ENCODE measurements around the gene HPCAL4. TPM values are rescaled to one million over a fixed set of nuclear protein-coding genes. Genes with fewer than 3 reads are reported as not detected.

The HPCAL4 gene
- total RNA-seq, 1 donor from 2014 or later = 0.13 TPM

GRCh38 chr1:39727221-39727931 lies 36.1 kb upstream of the HPCAL4 start:
- no peak overlapping the region for H3K4me3 Mint-ChIP-seq
- Histone ChIP-seq H3K9me3 (ENCODE audit: low read depth) (no peaks in the 10 kb centered on the region), H3K27me3 (peaks cover 100% of the 10 kb centered on the region), H3K9ac (no peak overlapping the region), H3K4me3 (no peak overlapping the region), H3F3A (ENCODE audit: low read depth) (no peaks in the 10 kb centered on the region), H2AFZ (replicated peaks) (no peak overlapping the region), H3K4me2 (no peak overlapping the region), H3K36me3 (no peaks in the 10 kb centered on the region), H3K79me2 (ENCODE audit: low read depth) (no peaks in the 10 kb centered on the region), H3K4me1 (no peaks in the 10 kb centered on the region), H4K20me1 (ENCODE audit: low read depth) (no peaks in the 10 kb centered on the region), H3K27ac (no peak overlapping the region)
- peaks cover 38% of the 10 kb centered on the region for H3K27me3 Mint-ChIP-seq (ENCODE audit: insufficient read depth, low read depth)
- H3K9me3 Mint-ChIP-seq = no peaks in the 10 kb centered on the region
- no peaks in the 10 kb centered on the region for H3K4me1 Mint-ChIP-seq
- TF ChIP-seq EZH2phosphoT487 (IDR thresholded peaks at IDR 0.05) (no peak), EZH2 (IDR thresholded peaks at IDR 0.05) (peak; percentile 47)
- DNase-seq (ENCODE audit: low spot score) = no peak
- no peak overlapping the region for H3K27ac Mint-ChIP-seq
- H3K36me3 Mint-ChIP-seq = no peaks in the 10 kb centered on the region

GRCh38 chr1:39726600-39726999 lies 35.4 kb upstream of the HPCAL4 start:
- Histone ChIP-seq H3K27ac (no peak overlapping the region), H3K27me3 (peaks cover 100% of the 10 kb centered on the region), H3K36me3 (no peaks in the 10 kb centered on the region), H3K9me3 (ENCODE audit: low read depth) (no peaks in the 10 kb centered on the region), H4K20me1 (ENCODE audit: low read depth) (no peaks in the 10 kb centered on the region), H3K79me2 (ENCODE audit: low read depth) (no peaks in the 10 kb centered on the region), H3K4me3 (no peak overlapping the region), H2AFZ (replicated peaks) (no peak overlapping the region), H3K4me1 (no peaks in the 10 kb centered on the region), H3K9ac (no peak overlapping the region), H3K4me2 (no peak overlapping the region), H3F3A (ENCODE audit: low read depth) (no peaks in the 10 kb centered on the region)
- Mint-ChIP-seq H3K4me1 (no peaks in the 10 kb centered on the region), H3K36me3 (no peaks in the 10 kb centered on the region), H3K27me3 (ENCODE audit: insufficient read depth, low read depth) (peaks cover 39% of the 10 kb centered on the region), H3K4me3 (no peak overlapping the region), H3K27ac (no peak overlapping the region), H3K9me3 (no peaks in the 10 kb centered on the region)
- TF ChIP-seq EZH2phosphoT487 (IDR thresholded peaks at IDR 0.05) (no peak), EZH2 (IDR thresholded peaks at IDR 0.05) (no peak)
- TF ChIP-seq, protein P1, sequence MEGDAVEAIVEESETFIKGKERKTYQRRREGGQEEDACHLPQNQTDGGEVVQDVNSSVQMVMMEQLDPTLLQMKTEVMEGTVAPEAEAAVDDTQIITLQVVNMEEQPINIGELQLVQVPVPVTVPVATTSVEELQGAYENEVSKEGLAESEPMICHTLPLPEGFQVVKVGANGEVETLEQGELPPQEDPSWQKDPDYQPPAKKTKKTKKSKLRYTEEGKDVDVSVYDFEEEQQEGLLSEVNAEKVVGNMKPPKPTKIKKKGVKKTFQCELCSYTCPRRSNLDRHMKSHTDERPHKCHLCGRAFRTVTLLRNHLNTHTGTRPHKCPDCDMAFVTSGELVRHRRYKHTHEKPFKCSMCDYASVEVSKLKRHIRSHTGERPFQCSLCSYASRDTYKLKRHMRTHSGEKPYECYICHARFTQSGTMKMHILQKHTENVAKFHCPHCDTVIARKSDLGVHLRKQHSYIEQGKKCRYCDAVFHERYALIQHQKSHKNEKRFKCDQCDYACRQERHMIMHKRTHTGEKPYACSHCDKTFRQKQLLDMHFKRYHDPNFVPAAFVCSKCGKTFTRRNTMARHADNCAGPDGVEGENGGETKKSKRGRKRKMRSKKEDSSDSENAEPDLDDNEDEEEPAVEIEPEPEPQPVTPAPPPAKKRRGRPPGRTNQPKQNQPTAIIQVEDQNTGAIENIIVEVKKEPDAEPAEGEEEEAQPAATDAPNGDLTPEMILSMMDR (IDR thresholded peaks at IDR 0.05) = no peak
- DNase-seq (ENCODE audit: low spot score) = no peak

- H3K9me3 ChIP-seq (ENCODE audit: low read depth) = no peaks in the 10 kb centered on the region
- no peaks in the 10 kb centered on the region for H3K36me3 ChIP-seq
- no peaks in the 10 kb centered on the region for H3F3A ChIP-seq (ENCODE audit: low read depth)
- TF ChIP-seq EZH2 (IDR thresholded peaks at IDR 0.05) = no peak
- no peak for TF ChIP-seq EZH2phosphoT487 (IDR thresholded peaks at IDR 0.05)
- TF ChIP-seq, protein P1 (IDR thresholded peaks at IDR 0.05) = no peak
- H3K79me2 ChIP-seq (ENCODE audit: low read depth) = no peaks in the 10 kb centered on the region
- no peaks in the 10 kb centered on the region for H4K20me1 ChIP-seq (ENCODE audit: low read depth)
- H3K4me3 ChIP-seq = no peak overlapping the region
- no peak overlapping the region for H3K27ac Mint-ChIP-seq
- H3K36me3 Mint-ChIP-seq = no peaks in the 10 kb centered on the region
- H3K9me3 Mint-ChIP-seq = no peaks in the 10 kb centered on the region
- no peak for DNase-seq (ENCODE audit: low spot score)
- H3K4me2 ChIP-seq = no peak overlapping the region
- H3K4me3 Mint-ChIP-seq = no peak overlapping the region
- H3K9ac ChIP-seq = no peak overlapping the region
- H3K27me3 Mint-ChIP-seq (ENCODE audit: insufficient read depth, low read depth) = peaks cover 26% of the 10 kb centered on the region
- H3K4me1 ChIP-seq = no peaks in the 10 kb centered on the region
- no peak overlapping the region for H2AFZ ChIP-seq (replicated peaks)
- H3K4me1 Mint-ChIP-seq = peaks cover 3% of the 10 kb centered on the region
- H3K27ac ChIP-seq = no peak overlapping the region
- H3K27me3 ChIP-seq = peaks cover 99% of the 10 kb centered on the region
These were observed 31.3 kb upstream of the HPCAL4 start for GRCh38 chr1:39722495-39722894.

DNA sequence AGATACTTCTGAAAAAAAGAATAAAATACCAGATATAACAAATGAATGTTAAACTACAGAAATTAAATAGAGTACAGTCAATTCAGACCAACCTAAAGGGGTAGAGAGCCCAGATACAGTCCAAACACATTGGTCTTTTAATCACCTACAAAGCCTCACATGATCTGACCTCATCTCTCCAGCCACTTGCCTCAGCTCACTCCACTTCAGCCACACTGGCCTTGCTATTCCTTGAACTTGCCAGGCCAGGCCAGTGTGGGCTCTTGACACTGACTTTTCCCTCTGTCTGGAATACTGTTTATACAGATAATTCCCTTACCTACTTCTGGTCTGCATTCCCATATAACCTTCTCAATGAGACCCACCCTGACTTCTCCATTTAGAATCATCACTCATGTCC lies 30.4 kb upstream of the HPCAL4 start:
- Histone ChIP-seq H4K20me1 (ENCODE audit: low read depth) (no peaks in the 10 kb centered on the region), H3K36me3 (no peaks in the 10 kb centered on the region), H3K27ac (no peak overlapping the region), H3K4me1 (no peaks in the 10 kb centered on the region), H2AFZ (replicated peaks) (no peak overlapping the region), H3K4me2 (no peak overlapping the region), H3K9me3 (ENCODE audit: low read depth) (no peaks in the 10 kb centered on the region), H3K27me3 (peaks cover 99% of the 10 kb centered on the region), H3K79me2 (ENCODE audit: low read depth) (no peaks in the 10 kb centered on the region), H3F3A (ENCODE audit: low read depth) (no peaks in the 10 kb centered on the region), H3K9ac (no peak overlapping the region), H3K4me3 (no peak overlapping the region)
- no peaks in the 10 kb centered on the region for H3K36me3 Mint-ChIP-seq
- no peaks in the 10 kb centered on the region for H3K9me3 Mint-ChIP-seq
- H3K27ac Mint-ChIP-seq = no peak overlapping the region
- H3K4me3 Mint-ChIP-seq = no peak overlapping the region
- peaks cover 3% of the 10 kb centered on the region for H3K4me1 Mint-ChIP-seq
- H3K27me3 Mint-ChIP-seq (ENCODE audit: insufficient read depth, low read depth) = peaks cover 25% of the 10 kb centered on the region
- TF ChIP-seq EZH2phosphoT487 (IDR thresholded peaks at IDR 0.05) (no peak), EZH2 (IDR thresholded peaks at IDR 0.05) (no peak)
- DNase-seq (ENCODE audit: low spot score) = no peak

Measured in neural progenitor cell (in vitro differentiated cells).